ENCODE measurements around the gene BRAT1. TPM values are rescaled to one million over a fixed set of nuclear protein-coding genes. Genes with fewer than 3 reads are reported as not detected.

The BRAT1 gene
- total and polyA plus RNA-seq, 7 donors, result 9.6 to 25.9 (median 20.0) TPM

GRCh38 chr7:2554661-2555111, 638 bp downstream of the BRAT1 start:
- intact Hi-C loops (cut with DNase I), result loop anchor here (2.0 to 5.0 kb wide), 6 partner anchors 36 to 288 kb away; partner anchors contain the start of genes CHST12, EIF3B, GNA12 and LFNG
- peaks cover 0 to 19% (median 0%) of the 10 kb centered on the region in 4 donors for H3K36me3 ChIP-seq
- peak overlapping the region; percentile 85 to 98 (median 94) for H3K27ac ChIP-seq
- no peaks in the 10 kb centered on the region for H3K9me3 ChIP-seq
- peak; percentile 63 for DNase-seq
- TF ChIP-seq POLR2A (IDR thresholded peaks at IDR 0.05) (no peak), CTCF (IDR thresholded peaks at IDR 0.05) (no peak), EP300 (IDR thresholded peaks at IDR 0.05) (no peak), POLR2AphosphoS5 (IDR thresholded peaks at IDR 0.05) (no peak)
- no peaks in the 10 kb centered on the region for H3K27me3 ChIP-seq
- 1 to 4% methylated on average over 12 of the region's 12 CpGs for WGBS, 2 donors
- peaks cover 0 to 42% (median 38%) of the 10 kb centered on the region in 4 donors for H3K4me1 ChIP-seq
- peak overlapping the region; percentile 55 to 75 (median 72) for H3K4me3 ChIP-seq

- 59 to 79% methylated on average over 16 of the region's 16 CpGs for WGBS, 2 donors
- intact Hi-C loops (cut with DNase I), result loop anchor here (2.0 kb wide), 1 partner anchor 35 kb away; the partner anchor contains the start of gene LFNG
- Histone ChIP-seq H3K27ac (peak overlapping the region in 1 of 4 donors; percentile 90), H3K27me3 (no peaks in the 10 kb centered on the region), H3K4me1 (peaks cover 0 to 41% (median 35%) of the 10 kb centered on the region in 4 donors), H3K9me3 (no peaks in the 10 kb centered on the region), H3K36me3 (peaks cover 0 to 25% (median under 1%) of the 10 kb centered on the region in 4 donors), H3K4me3 (peak overlapping the region; percentile 55 to 75 (median 72))
- DNase-seq, result peak; percentile 65
- TF ChIP-seq POLR2A (IDR thresholded peaks at IDR 0.05) (no peak), EP300 (IDR thresholded peaks at IDR 0.05) (no peak), POLR2AphosphoS5 (IDR thresholded peaks at IDR 0.05) (no peak), CTCF (IDR thresholded peaks at IDR 0.05) (no peak)
These were observed 1.3 kb downstream of the BRAT1 start for GRCh38 chr7:2553831-2554581.

GRCh38 chr7:2553108-2553507, 2.2 kb downstream of the BRAT1 start:
- peak; percentile 50 for DNase-seq
- H3K4me1 ChIP-seq, result peaks cover 0 to 35% (median 30%) of the 10 kb centered on the region in 4 donors
- H3K9me3 ChIP-seq, result no peaks in the 10 kb centered on the region
- peaks cover 0 to 34% (median 5%) of the 10 kb centered on the region in 4 donors for H3K36me3 ChIP-seq
- intact Hi-C loops (cut with DNase I), result no loop called here
- H3K27ac ChIP-seq, result no peak overlapping the region
- no peaks in the 10 kb centered on the region for H3K27me3 ChIP-seq
- H3K4me3 ChIP-seq, result no peak overlapping the region
- 95 to 96% methylated on average over 10 of the region's 10 CpGs for WGBS, 2 donors
- TF ChIP-seq POLR2A (IDR thresholded peaks at IDR 0.05), result no peak
- TF ChIP-seq CTCF (IDR thresholded peaks at IDR 0.05), result no peak
- TF ChIP-seq POLR2AphosphoS5 (IDR thresholded peaks at IDR 0.05), result no peak
- no peak for TF ChIP-seq EP300 (IDR thresholded peaks at IDR 0.05)

- DNase-seq, result peak; percentile 29
- Histone ChIP-seq H3K27ac (no peak overlapping the region), H3K36me3 (peaks cover 4 to 50% (median 8%) of the 10 kb centered on the region in 4 donors), H3K4me1 (peaks cover 0 to 32% (median 29%) of the 10 kb centered on the region in 4 donors), H3K27me3 (no peaks in the 10 kb centered on the region), H3K4me3 (no peak overlapping the region), H3K9me3 (no peaks in the 10 kb centered on the region)
- intact Hi-C loops (cut with DNase I), result no loop called here
- TF ChIP-seq POLR2A (IDR thresholded peaks at IDR 0.05), result no peak
- no peak for TF ChIP-seq CTCF (IDR thresholded peaks at IDR 0.05)
- no peak for TF ChIP-seq POLR2AphosphoS5 (IDR thresholded peaks at IDR 0.05)
- no peak for TF ChIP-seq EP300 (IDR thresholded peaks at IDR 0.05)
- 97% methylated on average over 8 of the region's 8 CpGs for WGBS, 2 donors
These were observed 3.9 kb downstream of the BRAT1 start for GRCh38 chr7:2551418-2551817.

Measured in sigmoid colon (tissue), 7 donors.